IPS-18a (cell line): ENCODE results near the gene TTBK2.

Source experiments
- H3K27ac ChIP-seq: one replicate; pipeline ENCODE4 v1.5.1; 2013; ENCODE audit warnings: low read length
- H3K27me3 ChIP-seq: one replicate; pipeline ENCODE4 v1.6.1; 2013; ENCODE audit warnings: mild to moderate bottlenecking, low read length; ENCODE audit not compliant: control insufficient read depth, insufficient read depth
- H3K36me3 ChIP-seq: one replicate; pipeline ENCODE4 v1.6.1; 2013; ENCODE audit warnings: low read depth, low read length; ENCODE audit not compliant: control insufficient read depth
- H3K4me1 ChIP-seq: one replicate; pipeline ENCODE4 v1.6.1; 2013; ENCODE audit warnings: low read depth, low read length; ENCODE audit not compliant: control insufficient read depth
- H3K4me3 ChIP-seq: one replicate; pipeline ENCODE4 v1.5.1; 2013; ENCODE audit warnings: low read length
- H3K9ac ChIP-seq: one replicate; pipeline ENCODE4 v1.6.1; 2013; ENCODE audit warnings: mild to moderate bottlenecking, low read length, moderate library complexity
- H3K9me3 ChIP-seq: one replicate; pipeline ENCODE4 v1.6.1; 2013; ENCODE audit warnings: low read depth, low read length; ENCODE audit not compliant: control insufficient read depth

The TTBK2 gene

DNA sequence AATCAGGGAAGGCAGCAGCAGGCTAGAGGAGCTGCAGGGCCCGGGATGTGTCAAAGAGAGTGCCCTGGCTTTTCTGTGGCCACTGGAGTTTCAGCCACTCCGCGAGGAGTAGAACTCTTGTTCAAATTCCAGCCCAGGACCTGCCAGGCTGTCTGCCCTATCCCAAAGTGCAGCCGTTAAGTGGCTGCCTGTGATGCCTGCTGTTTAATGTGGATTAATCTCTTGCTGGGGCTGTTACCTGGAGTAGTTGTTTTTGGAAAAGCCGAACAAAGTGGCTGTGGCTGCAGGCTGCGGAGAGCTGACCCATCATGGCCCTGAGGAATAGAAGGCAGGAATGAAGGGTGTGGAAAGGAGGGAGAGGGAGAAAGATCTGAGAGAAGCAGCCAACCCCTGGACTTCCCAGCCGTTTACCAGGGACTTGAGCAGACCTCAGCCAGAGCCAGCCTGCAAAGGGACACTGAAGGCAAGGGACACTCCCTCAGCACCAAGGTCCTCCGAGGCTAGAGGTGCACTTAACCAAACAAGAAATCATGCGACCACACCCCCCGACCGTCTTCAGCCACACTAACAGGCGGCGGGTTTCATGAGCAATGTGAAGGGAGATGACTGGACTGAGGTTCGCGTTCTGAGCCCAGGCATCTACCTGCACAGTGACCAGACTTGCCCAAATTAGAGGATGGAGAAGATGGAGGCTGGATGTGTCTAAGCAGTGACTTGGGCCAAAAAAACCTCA lies 188.3 kb downstream of the TTBK2 start:
- Histone ChIP-seq H3K9me3 (no peaks in the 10 kb centered on the region), H3K4me3 (no peak overlapping the region), H3K9ac (no peak overlapping the region), H3K27ac (no peak overlapping the region), H3K27me3 (no peaks in the 10 kb centered on the region), H3K36me3 (peaks cover 47% of the 10 kb centered on the region), H3K4me1 (peaks cover 5% of the 10 kb centered on the region)

DNA sequence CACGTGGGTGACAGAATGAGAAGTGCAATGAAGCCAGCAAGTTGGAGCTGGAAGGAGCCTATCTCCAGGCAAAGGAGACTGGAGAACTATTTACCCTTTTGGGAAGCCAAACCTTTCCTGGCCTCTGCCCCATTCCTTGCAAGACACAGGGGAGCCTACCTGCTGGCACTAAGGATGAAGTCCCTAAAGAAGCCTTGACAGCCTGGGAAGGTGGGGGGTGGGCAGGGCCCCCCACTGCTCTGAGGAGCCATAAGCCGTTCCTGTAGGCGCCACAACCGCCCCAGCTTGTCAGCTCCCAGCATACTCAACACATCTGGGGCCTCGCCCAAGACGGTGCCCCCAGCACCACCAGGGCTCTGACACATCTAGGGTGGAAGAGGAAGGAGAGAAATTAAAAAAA lies 189.1 kb downstream of the TTBK2 start:
- Histone ChIP-seq H3K4me3 (no peak overlapping the region), H3K27ac (no peak overlapping the region), H3K36me3 (peaks cover 51% of the 10 kb centered on the region)

GRCh38 chr15:42730536-42730935 lies 190.0 kb downstream of the TTBK2 start:
- Histone ChIP-seq H3K27me3 (no peaks in the 10 kb centered on the region), H3K9ac (no peak overlapping the region), H3K4me3 (no peak overlapping the region), H3K36me3 (peaks cover 51% of the 10 kb centered on the region), H3K9me3 (no peaks in the 10 kb centered on the region), H3K27ac (no peak overlapping the region), H3K4me1 (peaks cover under 1% of the 10 kb centered on the region)

More for the DNA sequence above, 189.1 kb downstream of the TTBK2 start:
- Histone ChIP-seq H3K27me3 (no peaks in the 10 kb centered on the region), H3K9ac (no peak overlapping the region), H3K9me3 (no peaks in the 10 kb centered on the region), H3K4me1 (peaks cover 5% of the 10 kb centered on the region)

- Histone ChIP-seq H3K27ac (no peak overlapping the region), H3K36me3 (peaks cover 52% of the 10 kb centered on the region), H3K9me3 (no peaks in the 10 kb centered on the region), H3K4me3 (no peak overlapping the region), H3K4me1 (no peaks in the 10 kb centered on the region), H3K27me3 (no peaks in the 10 kb centered on the region), H3K9ac (no peak overlapping the region)
Observed at GRCh38 chr15:42730135-42730534, 190.4 kb downstream of the TTBK2 start.

- no peaks in the 10 kb centered on the region for H3K4me1 ChIP-seq
- no peak overlapping the region for H3K9ac ChIP-seq
- H3K27ac ChIP-seq: no peak overlapping the region
- no peaks in the 10 kb centered on the region for H3K27me3 ChIP-seq
- no peaks in the 10 kb centered on the region for H3K9me3 ChIP-seq
- no peak overlapping the region for H3K4me3 ChIP-seq
- peaks cover 55% of the 10 kb centered on the region for H3K36me3 ChIP-seq
Observed at GRCh38 chr15:42729409-42729808, 191.2 kb downstream of the TTBK2 start.

- Histone ChIP-seq H3K9ac (no peak overlapping the region), H3K27ac (no peak overlapping the region), H3K4me3 (no peak overlapping the region), H3K27me3 (no peaks in the 10 kb centered on the region), H3K9me3 (no peaks in the 10 kb centered on the region), H3K4me1 (no peaks in the 10 kb centered on the region), H3K36me3 (peaks cover 56% of the 10 kb centered on the region)
Observed at GRCh38 chr15:42728972-42729371, 191.6 kb downstream of the TTBK2 start.

DNA sequence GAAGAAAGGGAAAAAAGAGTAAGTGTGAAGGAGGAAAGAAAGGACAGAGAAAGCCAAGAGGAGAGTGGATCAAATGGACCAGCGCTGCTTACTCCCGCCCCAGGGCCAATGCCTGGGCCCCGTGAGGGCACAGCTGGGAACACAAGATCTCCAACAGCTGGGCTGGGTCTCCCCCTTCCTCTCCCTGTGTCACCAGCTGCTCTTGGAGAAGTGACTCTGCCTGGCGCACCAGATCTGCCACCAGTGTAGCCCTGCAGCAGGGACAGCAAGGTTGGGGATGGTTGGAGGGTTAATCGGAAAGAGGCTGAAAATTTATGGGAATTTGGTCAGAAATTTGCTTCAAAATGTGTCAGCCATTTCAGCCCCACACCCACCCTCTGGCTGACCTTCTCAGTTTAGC lies 192.0 kb downstream of the TTBK2 start:
- Histone ChIP-seq H3K9me3 (no peaks in the 10 kb centered on the region), H3K36me3 (peaks cover 55% of the 10 kb centered on the region), H3K27me3 (no peaks in the 10 kb centered on the region)

GRCh38 chr15:42727750-42728381 lies 192.7 kb downstream of the TTBK2 start:
- H3K9me3 ChIP-seq: no peaks in the 10 kb centered on the region
- peaks cover 57% of the 10 kb centered on the region for H3K36me3 ChIP-seq
- H3K27ac ChIP-seq: no peak overlapping the region
- H3K4me3 ChIP-seq: no peak overlapping the region
- no peaks in the 10 kb centered on the region for H3K4me1 ChIP-seq
- H3K9ac ChIP-seq: no peak overlapping the region
- H3K27me3 ChIP-seq: no peaks in the 10 kb centered on the region

More for the DNA sequence above, 192.0 kb downstream of the TTBK2 start:
- Histone ChIP-seq H3K4me3 (no peak overlapping the region), H3K27ac (no peak overlapping the region), H3K9ac (no peak overlapping the region), H3K4me1 (no peaks in the 10 kb centered on the region)

DNA sequence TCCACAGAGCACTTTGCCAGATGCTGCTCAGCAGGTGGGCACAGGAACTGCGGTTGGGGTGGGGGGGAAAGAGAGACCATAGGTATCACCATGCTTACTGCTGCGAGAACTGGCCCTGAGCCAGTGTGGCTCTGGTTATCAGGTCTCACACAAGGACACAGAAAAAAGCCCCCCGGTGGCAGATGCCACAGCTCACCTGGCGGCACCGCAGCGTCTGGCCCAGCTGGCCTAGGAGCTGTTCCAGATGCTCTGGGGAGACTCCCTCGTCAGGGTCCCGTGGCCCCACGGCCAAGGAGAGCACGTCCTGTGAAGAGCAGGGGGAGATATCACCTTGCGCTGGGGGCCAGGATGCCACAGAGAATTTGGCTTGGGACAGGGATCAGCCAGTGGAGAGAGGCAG lies 194.5 kb downstream of the TTBK2 start:
- H3K9me3 ChIP-seq: no peaks in the 10 kb centered on the region
- H3K27ac ChIP-seq: no peak overlapping the region
- H3K36me3 ChIP-seq: peaks cover 51% of the 10 kb centered on the region
- no peaks in the 10 kb centered on the region for H3K4me1 ChIP-seq
- H3K4me3 ChIP-seq: no peak overlapping the region
- no peaks in the 10 kb centered on the region for H3K27me3 ChIP-seq
- no peak overlapping the region for H3K9ac ChIP-seq

DNA sequence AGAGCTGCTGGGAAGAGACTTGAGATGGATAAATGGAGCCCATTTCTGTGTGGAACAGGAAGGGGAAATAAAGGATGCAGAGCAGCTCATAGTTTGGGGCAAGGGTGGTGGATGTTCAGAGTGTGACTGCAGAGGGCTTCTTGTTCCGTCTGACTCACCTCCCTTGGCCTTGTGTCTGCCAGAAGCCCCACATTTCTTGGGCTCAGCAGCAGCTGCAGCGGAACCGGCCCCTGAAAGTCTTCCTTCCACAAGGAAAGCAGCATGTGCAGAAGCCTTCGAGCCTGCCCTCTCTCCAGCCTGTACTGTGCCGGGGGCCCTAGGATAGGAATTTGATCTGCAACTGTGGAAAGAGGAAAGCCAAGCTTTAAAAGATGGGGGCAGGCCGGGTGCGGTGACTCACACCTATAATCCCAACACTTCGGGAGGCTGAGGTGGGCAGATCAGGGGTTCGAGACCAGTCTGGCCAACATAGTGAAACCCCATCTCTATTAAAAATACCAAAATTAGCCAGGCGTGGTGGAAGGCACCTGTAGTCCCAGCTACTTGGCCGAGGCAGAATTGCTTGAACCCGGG lies 195.2 kb downstream of the TTBK2 start:
- H3K27ac ChIP-seq: no peak overlapping the region
- H3K27me3 ChIP-seq: no peaks in the 10 kb centered on the region
- no peak overlapping the region for H3K9ac ChIP-seq
- H3K9me3 ChIP-seq: no peaks in the 10 kb centered on the region
- no peaks in the 10 kb centered on the region for H3K4me1 ChIP-seq
- no peak overlapping the region for H3K4me3 ChIP-seq
- peaks cover 44% of the 10 kb centered on the region for H3K36me3 ChIP-seq

GRCh38 chr15:42724276-42724675 lies 196.3 kb downstream of the TTBK2 start:
- H3K27ac ChIP-seq: no peak overlapping the region
- no peaks in the 10 kb centered on the region for H3K27me3 ChIP-seq
- peaks cover 44% of the 10 kb centered on the region for H3K36me3 ChIP-seq
- no peak overlapping the region for H3K4me3 ChIP-seq
- no peak overlapping the region for H3K9ac ChIP-seq
- H3K4me1 ChIP-seq: no peaks in the 10 kb centered on the region
- H3K9me3 ChIP-seq: no peaks in the 10 kb centered on the region

- Histone ChIP-seq H3K27me3 (no peaks in the 10 kb centered on the region), H3K27ac (no peak overlapping the region), H3K4me1 (no peaks in the 10 kb centered on the region), H3K9ac (no peak overlapping the region), H3K9me3 (no peaks in the 10 kb centered on the region), H3K4me3 (no peak overlapping the region), H3K36me3 (peaks cover 39% of the 10 kb centered on the region)
Observed at GRCh38 chr15:42723068-42723467, 197.5 kb downstream of the TTBK2 start.
